ENCODE results near the gene NDFIP2. TPM values are rescaled to one million over a fixed set of nuclear protein-coding genes. Genes with fewer than 3 reads are reported as not detected.
A peak's percentile ranks its signal among the peaks of the same experiment; 100 is the strongest.

Gene NDFIP2
- polyA plus RNA-seq, 10 donors: 26.8 to 37.1 (median 28.9) TPM

- DNase-seq: no peak
Observed at GRCh38 chr13:79490824-79491223, 9.9 kb downstream of the NDFIP2 start.

GRCh38 chr13:79491715-79492114, 10.8 kb downstream of the NDFIP2 start:
- DNase-seq: peak; percentile 22 to 64 (median 52)

GRCh38 chr13:79492313-79492798, 11.4 kb downstream of the NDFIP2 start:
- no peak for DNase-seq

GRCh38 chr13:79492918-79493594, 12.1 kb downstream of the NDFIP2 start:
- no peak for DNase-seq

- no peak for DNase-seq
Observed at GRCh38 chr13:79496188-79496587, 15.2 kb downstream of the NDFIP2 start.

- DNase-seq: no peak
Observed at GRCh38 chr13:79497064-79497463, 16.1 kb downstream of the NDFIP2 start.

- no peak for DNase-seq
Observed at GRCh38 chr13:79497852-79498251, 16.9 kb downstream of the NDFIP2 start.

GRCh38 chr13:79500829-79501228, 19.9 kb downstream of the NDFIP2 start:
- DNase-seq: no peak

GRCh38 chr13:79501538-79502232, 20.7 kb downstream of the NDFIP2 start:
- no peak for DNase-seq

GRCh38 chr13:79502859-79503468, 22.0 kb downstream of the NDFIP2 start:
- no peak for DNase-seq

GRCh38 chr13:79503473-79504017, 22.6 kb downstream of the NDFIP2 start:
- DNase-seq: no peak

- DNase-seq: no peak
Observed at GRCh38 chr13:79508224-79508961, 27.4 kb downstream of the NDFIP2 start.

GRCh38 chr13:79511611-79512010, 30.7 kb downstream of the NDFIP2 start:
- DNase-seq: no peak

GRCh38 chr13:79512950-79513349, 32.0 kb downstream of the NDFIP2 start:
- DNase-seq: no peak

- no peak for DNase-seq
Observed at GRCh38 chr13:79516595-79516994, 35.6 kb downstream of the NDFIP2 start.

- DNase-seq: no peak
Observed at GRCh38 chr13:79519255-79519654, 38.3 kb downstream of the NDFIP2 start.

GRCh38 chr13:79522583-79522982, 41.6 kb downstream of the NDFIP2 start:
- peak in 2 of 3 donors; percentile 6 to 45 for DNase-seq

GRCh38 chr13:79525064-79525857, 44.3 kb downstream of the NDFIP2 start:
- no peak for DNase-seq

GRCh38 chr13:79527698-79528097, 46.7 kb downstream of the NDFIP2 start:
- no peak for DNase-seq

- no peak for DNase-seq
Observed at GRCh38 chr13:79528356-79528755, 47.4 kb downstream of the NDFIP2 start.

- DNase-seq: peak in 2 of 3 donors; percentile 15 to 40
Observed at GRCh38 chr13:79528759-79529191, 47.8 kb downstream of the NDFIP2 start.
